Measurements from ENCODE around the gene SLC27A2. TPM values are rescaled to one million over a fixed set of nuclear protein-coding genes. Genes with fewer than 3 reads are reported as not detected.
A peak's percentile ranks its signal among the peaks of the same experiment; 100 is the strongest.

Gene SLC27A2
- total RNA-seq, 1 experiment from 2014 or later = 0.77 TPM

DNA sequence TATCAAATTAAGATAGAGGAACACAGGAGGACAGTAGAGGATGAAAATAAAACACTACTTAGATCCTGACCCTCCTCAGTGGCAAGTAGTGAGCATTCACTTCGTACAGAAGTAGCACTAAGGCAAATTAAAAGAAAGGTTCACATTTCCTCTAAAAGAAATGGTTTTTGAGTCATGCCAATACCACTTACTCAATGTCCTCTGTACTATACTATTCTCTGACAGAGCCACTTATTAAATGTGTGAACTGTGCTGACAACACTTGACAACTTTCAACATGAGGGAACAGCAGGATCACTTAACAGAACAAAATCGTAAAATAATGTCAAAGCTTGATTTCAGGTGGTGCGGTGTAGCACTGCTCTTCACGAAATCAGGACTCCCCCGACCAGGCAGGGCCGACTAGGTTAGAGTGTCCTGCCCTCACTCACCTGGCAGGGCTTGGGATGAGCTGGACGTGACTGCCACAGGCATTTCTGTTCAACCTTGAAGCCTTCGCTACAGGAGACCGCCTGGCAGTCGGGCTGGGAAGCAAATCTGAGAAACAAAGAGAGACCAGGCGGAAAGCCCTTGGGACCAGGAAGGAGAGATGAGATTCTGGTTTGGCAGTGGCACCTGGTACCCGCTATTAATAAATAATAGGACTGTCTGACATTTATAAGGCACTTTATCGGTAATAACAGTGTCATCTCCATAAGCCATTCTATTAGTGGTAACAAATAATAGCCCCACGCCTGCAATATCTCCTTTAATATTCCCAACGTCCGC lies 611 bp upstream of the SLC27A2 start:
- Histone ChIP-seq H3K9me3 (ENCODE audit: low read depth, low read length, poor library complexity, severe bottlenecking) (no peaks in the 10 kb centered on the region), H3K4me3 (ENCODE audit: low read depth, low read length, poor library complexity, severe bottlenecking) (peak overlapping the region; percentile 53), H3K36me3 (ENCODE audit: insufficient read depth, low read length, poor library complexity, severe bottlenecking) (no peaks in the 10 kb centered on the region), H3K27me3 (replicated peaks; ENCODE audit: insufficient read depth, low read depth, low read length, poor library complexity) (peaks cover 12% of the 10 kb centered on the region), H3K4me1 (ENCODE audit: insufficient read depth, low read length, poor library complexity, severe bottlenecking) (no peaks in the 10 kb centered on the region), H3K27ac (ENCODE audit: low read depth, low read length, poor library complexity, severe bottlenecking) (no peak overlapping the region)
- intact Hi-C loops (cut with micrococcal nuclease; ENCODE audit: unreplicated experiment) = no loop called here
- ChIA-PET CTCF (interaction anchor here (0.7 kb wide), 1 partner anchor 135 kb away, joined by 3 read pairs; no protein-coding TSS in a partner anchor), POLR2A (ENCODE audit: low non-redundant PET) (interaction anchor here (0.7 kb wide), 1 partner anchor 36 kb away, joined by 5 read pairs; no protein-coding TSS in a partner anchor)
- DNase-seq (ENCODE audit: low spot score) = no peak
- no peak for TF ChIP-seq EZH2 (IDR thresholded peaks at IDR 0.05; ENCODE audit: borderline replicate concordance, low read depth, low read length, poor library complexity, severe bottlenecking)
- TF ChIP-seq, protein P1, sequence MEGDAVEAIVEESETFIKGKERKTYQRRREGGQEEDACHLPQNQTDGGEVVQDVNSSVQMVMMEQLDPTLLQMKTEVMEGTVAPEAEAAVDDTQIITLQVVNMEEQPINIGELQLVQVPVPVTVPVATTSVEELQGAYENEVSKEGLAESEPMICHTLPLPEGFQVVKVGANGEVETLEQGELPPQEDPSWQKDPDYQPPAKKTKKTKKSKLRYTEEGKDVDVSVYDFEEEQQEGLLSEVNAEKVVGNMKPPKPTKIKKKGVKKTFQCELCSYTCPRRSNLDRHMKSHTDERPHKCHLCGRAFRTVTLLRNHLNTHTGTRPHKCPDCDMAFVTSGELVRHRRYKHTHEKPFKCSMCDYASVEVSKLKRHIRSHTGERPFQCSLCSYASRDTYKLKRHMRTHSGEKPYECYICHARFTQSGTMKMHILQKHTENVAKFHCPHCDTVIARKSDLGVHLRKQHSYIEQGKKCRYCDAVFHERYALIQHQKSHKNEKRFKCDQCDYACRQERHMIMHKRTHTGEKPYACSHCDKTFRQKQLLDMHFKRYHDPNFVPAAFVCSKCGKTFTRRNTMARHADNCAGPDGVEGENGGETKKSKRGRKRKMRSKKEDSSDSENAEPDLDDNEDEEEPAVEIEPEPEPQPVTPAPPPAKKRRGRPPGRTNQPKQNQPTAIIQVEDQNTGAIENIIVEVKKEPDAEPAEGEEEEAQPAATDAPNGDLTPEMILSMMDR (conservative IDR thresholded peaks at IDR 0.05; ENCODE audit: low read depth, low read length) = no peak
- BruUV-seq (replicated peaks) = no TSS peak

DNA sequence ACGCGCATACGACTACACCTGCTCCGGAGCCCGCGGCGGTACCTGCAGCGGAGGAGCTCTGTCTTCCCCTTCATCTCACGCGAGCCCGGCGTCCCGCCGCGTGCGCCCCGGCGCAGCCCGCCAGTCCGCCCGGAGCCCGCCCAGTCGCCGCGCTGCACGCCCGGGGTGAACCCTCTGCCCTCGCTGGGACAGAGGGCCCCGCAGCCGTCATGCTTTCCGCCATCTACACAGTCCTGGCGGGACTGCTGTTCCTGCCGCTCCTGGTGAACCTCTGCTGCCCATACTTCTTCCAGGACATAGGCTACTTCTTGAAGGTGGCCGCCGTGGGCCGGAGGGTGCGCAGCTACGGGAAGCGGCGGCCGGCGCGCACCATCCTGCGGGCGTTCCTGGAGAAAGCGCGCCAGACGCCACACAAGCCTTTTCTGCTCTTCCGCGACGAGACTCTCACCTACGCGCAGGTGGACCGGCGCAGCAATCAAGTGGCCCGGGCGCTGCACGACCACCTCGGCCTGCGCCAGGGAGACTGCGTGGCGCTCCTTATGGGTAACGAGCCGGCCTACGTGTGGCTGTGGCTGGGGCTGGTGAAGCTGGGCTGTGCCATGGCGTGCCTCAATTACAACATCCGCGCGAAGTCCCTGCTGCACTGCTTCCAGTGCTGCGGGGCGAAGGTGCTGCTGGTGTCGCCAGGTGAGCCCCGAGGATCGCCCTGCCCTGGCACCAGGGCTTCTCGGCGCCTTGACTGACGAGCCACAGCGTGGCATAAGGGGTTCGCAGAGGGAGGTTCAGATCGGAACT lies 420 bp downstream of the SLC27A2 start:
- TF ChIP-seq EZH2 (IDR thresholded peaks at IDR 0.05; ENCODE audit: borderline replicate concordance, low read depth, low read length, poor library complexity, severe bottlenecking) = peak; percentile 25
- TF ChIP-seq, protein P1 (conservative IDR thresholded peaks at IDR 0.05; ENCODE audit: low read depth, low read length) = no peak
- H3K9me3 ChIP-seq (ENCODE audit: low read depth, low read length, poor library complexity, severe bottlenecking) = no peaks in the 10 kb centered on the region
- no peak overlapping the region for H3K27ac ChIP-seq (ENCODE audit: low read depth, low read length, poor library complexity, severe bottlenecking)
- H3K27me3 ChIP-seq (replicated peaks; ENCODE audit: insufficient read depth, low read depth, low read length, poor library complexity) = peaks cover 12% of the 10 kb centered on the region
- intact Hi-C loops (cut with micrococcal nuclease; ENCODE audit: unreplicated experiment) = no loop called here
- no peak for DNase-seq (ENCODE audit: low spot score)
- H3K4me1 ChIP-seq (ENCODE audit: insufficient read depth, low read length, poor library complexity, severe bottlenecking) = no peaks in the 10 kb centered on the region
- no peaks in the 10 kb centered on the region for H3K36me3 ChIP-seq (ENCODE audit: insufficient read depth, low read length, poor library complexity, severe bottlenecking)
- H3K4me3 ChIP-seq (ENCODE audit: low read depth, low read length, poor library complexity, severe bottlenecking) = peak overlapping the region; percentile 53
- ChIA-PET POLR2A (ENCODE audit: low non-redundant PET) (no interaction called here), CTCF (no interaction called here)
- no TSS peak for BruUV-seq (replicated peaks)

DNA sequence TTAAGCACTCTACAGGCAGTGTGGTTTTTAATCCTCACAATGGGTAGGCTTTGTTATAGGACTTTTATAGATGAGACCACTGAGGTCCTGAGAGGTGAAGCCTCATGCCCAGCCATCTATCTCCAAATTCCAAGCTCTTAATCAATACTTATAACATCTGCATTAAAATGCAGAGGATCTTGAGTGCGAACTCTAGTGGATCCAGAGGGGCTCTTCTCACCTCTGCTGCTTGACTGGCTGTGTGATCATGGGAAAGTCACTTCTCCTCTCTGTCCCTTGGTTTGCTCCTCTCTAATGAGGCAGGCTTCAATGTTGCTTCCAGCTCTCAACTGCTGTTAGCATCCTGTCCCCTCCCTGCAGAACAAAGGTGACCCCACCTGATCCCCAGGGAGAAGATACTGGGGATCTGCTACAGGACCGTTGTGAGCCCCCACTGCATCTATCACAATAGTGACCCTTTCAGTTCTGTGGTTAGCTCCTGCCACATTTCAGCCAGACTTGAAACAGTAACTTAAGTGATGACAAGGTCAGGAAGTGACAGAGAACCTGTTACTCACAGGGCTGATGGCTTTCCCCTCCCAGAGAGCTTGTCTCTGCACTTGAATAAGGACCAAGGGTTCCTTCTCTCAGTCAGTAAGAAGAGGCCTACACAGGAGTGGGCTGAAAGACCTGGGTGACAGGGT lies 1.3 kb downstream of the SLC27A2 start:
- Histone ChIP-seq H3K27me3 (replicated peaks; ENCODE audit: insufficient read depth, low read depth, low read length, poor library complexity) (peaks cover 12% of the 10 kb centered on the region), H3K4me3 (ENCODE audit: low read depth, low read length, poor library complexity, severe bottlenecking) (no peak overlapping the region), H3K27ac (ENCODE audit: low read depth, low read length, poor library complexity, severe bottlenecking) (no peak overlapping the region), H3K4me1 (ENCODE audit: insufficient read depth, low read length, poor library complexity, severe bottlenecking) (no peaks in the 10 kb centered on the region), H3K9me3 (ENCODE audit: low read depth, low read length, poor library complexity, severe bottlenecking) (no peaks in the 10 kb centered on the region), H3K36me3 (ENCODE audit: insufficient read depth, low read length, poor library complexity, severe bottlenecking) (no peaks in the 10 kb centered on the region)
- no peak for DNase-seq (ENCODE audit: low spot score)
- no peak for TF ChIP-seq EZH2 (IDR thresholded peaks at IDR 0.05; ENCODE audit: borderline replicate concordance, low read depth, low read length, poor library complexity, severe bottlenecking)
- no TSS peak for BruUV-seq (replicated peaks)
- POLR2A ChIA-PET (ENCODE audit: low non-redundant PET) = no interaction called here
- CTCF ChIA-PET = no interaction called here
- intact Hi-C loops (cut with micrococcal nuclease; ENCODE audit: unreplicated experiment) = no loop called here
